ENCODE data around the gene PDE1C. TPM values are rescaled to one million over a fixed set of nuclear protein-coding genes. Genes with fewer than 3 reads are reported as not detected.
"Not testable (repeated sequence)": the region's sequence is repeated elsewhere in the genome, so short reads cannot be mapped to it uniquely, and the experiment has no call there.

The PDE1C gene
- polyA plus RNA-seq, 1 of the 3 experiments (the other 2 are of a cell fraction): 4.6 TPM

GRCh38 chr7:32018845-32019578 lies 51.2 kb downstream of the PDE1C start:
- WGBS (ENCODE audit: low lambda C conversion rate): 13% methylated on average over 2 of the region's 2 CpGs
- Histone ChIP-seq H4K20me1 (ENCODE audit: insufficient read depth) (no peaks in the 10 kb centered on the region), H3K9ac (no peak overlapping the region), H3K4me2 (no peak overlapping the region), H3K27ac (ENCODE audit: low read depth in 2 of 2, low read length in 1 of 2) (no peak overlapping the region), H2AFZ (ENCODE audit: low read depth) (no peak overlapping the region), H3K4me3 (ENCODE audit: low read depth in 2 of 2, low read length in 1 of 2) (no peak overlapping the region), H3K36me3 (replicated peaks in 1 of 2; ENCODE audit: control insufficient read depth in 1 of 2, insufficient read depth in 2 of 2, low read length in 1 of 2) (no peaks in the 10 kb centered on the region), H3K4me1 (ENCODE audit: control insufficient read depth in 1 of 2, insufficient read depth in 2 of 2, low read depth in 1 of 2, low read length in 1 of 2) (no peaks in the 10 kb centered on the region), H3K27me3 (ENCODE audit: insufficient read depth) (no peaks in the 10 kb centered on the region), H3K9me2 (no peaks in the 10 kb centered on the region), H3F3A (replicated peaks; ENCODE audit: insufficient read depth) (no peaks in the 10 kb centered on the region), H3K9me3 (no peaks in the 10 kb centered on the region), H3K79me2 (ENCODE audit: insufficient read depth) (no peaks in the 10 kb centered on the region)
- DNase-seq: no peak
- ChIA-PET CTCF (no interaction called here), POLR2A (no interaction called here)
- TF ChIP-seq RAD21 (IDR thresholded peaks at IDR 0.05; ENCODE audit: low read length) (no peak), IRF3 (IDR thresholded peaks at IDR 0.05; ENCODE audit: low read depth, low read length) (no peak)

- H3K79me2 ChIP-seq (ENCODE audit: insufficient read depth): no peaks in the 10 kb centered on the region
- no peak overlapping the region for H3K9ac ChIP-seq
- DNase-seq: no peak
- POLR2A ChIA-PET: no interaction called here
- H3K9me2 ChIP-seq: no peaks in the 10 kb centered on the region
- CTCF ChIA-PET: interaction anchor here (0.9 kb wide), 1 partner anchor 67 kb away, joined by 4 read pairs; no protein-coding TSS in a partner anchor
- H3K4me1 ChIP-seq (ENCODE audit: control insufficient read depth in 1 of 2, insufficient read depth in 2 of 2, low read depth in 1 of 2, low read length in 1 of 2): no peaks in the 10 kb centered on the region
- TF ChIP-seq GABPA (IDR thresholded peaks at IDR 0.05; ENCODE audit: low read depth): no peak
- no peak for TF ChIP-seq JUND (IDR thresholded peaks at IDR 0.05)
- no peak for TF ChIP-seq FOSL2 (IDR thresholded peaks at IDR 0.05; ENCODE audit: borderline replicate concordance, low read depth)
- no peak for TF ChIP-seq EP300 (IDR thresholded peaks at IDR 0.05; ENCODE audit: borderline replicate concordance in 1 of 2, low read depth in 1 of 2, low read length in 1 of 2)
- TF ChIP-seq NRF1 (IDR thresholded peaks at IDR 0.05; ENCODE audit: low read depth, low read length): no peak
- no peak for TF ChIP-seq RFX5 (IDR thresholded peaks at IDR 0.05; ENCODE audit: low read length)
- no peak for TF ChIP-seq FOXM1 (IDR thresholded peaks at IDR 0.05; ENCODE audit: low read depth)
- no peak for TF ChIP-seq MAX (IDR thresholded peaks at IDR 0.05; ENCODE audit: low read depth)
- TF ChIP-seq TEAD4 (IDR thresholded peaks at IDR 0.05; ENCODE audit: borderline replicate concordance, insufficient read depth): no peak
- no peak for TF ChIP-seq IRF3 (IDR thresholded peaks at IDR 0.05; ENCODE audit: low read depth, low read length)
- no peak for TF ChIP-seq SMC3 (IDR thresholded peaks at IDR 0.05; ENCODE audit: low read depth, low read length)
- TF ChIP-seq SIN3A (IDR thresholded peaks at IDR 0.05; ENCODE audit: borderline replicate concordance, low read depth, low read length): no peak
- TF ChIP-seq TAF1 (IDR thresholded peaks at IDR 0.05; ENCODE audit: borderline replicate concordance, low read depth, low read length): no peak
- TF ChIP-seq RCOR1 (IDR thresholded peaks at IDR 0.05; ENCODE audit: low read length): no peak
- TF ChIP-seq MXI1 (IDR thresholded peaks at IDR 0.05; ENCODE audit: low read depth, low read length): no peak
- TF ChIP-seq USF1 (IDR thresholded peaks at IDR 0.05; ENCODE audit: borderline replicate concordance, low read depth): no peak
- H3K36me3 ChIP-seq (replicated peaks in 1 of 2; ENCODE audit: control insufficient read depth in 1 of 2, insufficient read depth in 2 of 2, low read length in 1 of 2): peaks cover 0 to 5% of the 10 kb centered on the region in 2 experiments
- no peak overlapping the region for H3K27ac ChIP-seq (ENCODE audit: low read depth in 2 of 2, low read length in 1 of 2)
- H2AFZ ChIP-seq (ENCODE audit: low read depth): no peak overlapping the region
- H3K4me3 ChIP-seq (ENCODE audit: low read depth in 2 of 2, low read length in 1 of 2): no peak overlapping the region
- no peaks in the 10 kb centered on the region for H3K9me3 ChIP-seq
- H3F3A ChIP-seq (replicated peaks; ENCODE audit: insufficient read depth): no peaks in the 10 kb centered on the region
- 15% methylated on average over 2 of the region's 2 CpGs for WGBS (ENCODE audit: low lambda C conversion rate)
- H4K20me1 ChIP-seq (ENCODE audit: insufficient read depth): no peaks in the 10 kb centered on the region
- no peak overlapping the region for H3K4me2 ChIP-seq
- no peaks in the 10 kb centered on the region for H3K27me3 ChIP-seq (ENCODE audit: insufficient read depth)
Measured at GRCh38 chr7:32015133-32015532, 55.1 kb downstream of the PDE1C start.

GRCh38 chr7:32013471-32013870 lies 56.7 kb downstream of the PDE1C start:
- H3K9me3 ChIP-seq; H3K4me3 ChIP-seq (ENCODE audit: low read depth in 2 of 2, low read length in 1 of 2); H3K4me2 ChIP-seq; H3K36me3 ChIP-seq (replicated peaks in 1 of 2; ENCODE audit: control insufficient read depth in 1 of 2, insufficient read depth in 2 of 2, low read length in 1 of 2); H3K27me3 ChIP-seq (ENCODE audit: insufficient read depth); H3K9me2 ChIP-seq; H3K9ac ChIP-seq; H3K27ac ChIP-seq (ENCODE audit: low read depth in 2 of 2, low read length in 1 of 2); H3K79me2 ChIP-seq (ENCODE audit: insufficient read depth); H3K4me1 ChIP-seq (ENCODE audit: control insufficient read depth in 1 of 2, insufficient read depth in 2 of 2, low read depth in 1 of 2, low read length in 1 of 2); H3F3A ChIP-seq (replicated peaks; ENCODE audit: insufficient read depth); DNase-seq; POLR2A ChIA-PET; H4K20me1 ChIP-seq (ENCODE audit: insufficient read depth); H2AFZ ChIP-seq (ENCODE audit: low read depth): not testable (repeated sequence)
- CTCF ChIA-PET: interaction anchor here (0.7 to 1.1 kb wide), 2 partner anchors 11 to 64 kb away, joined by 3 read pairs; no protein-coding TSS in a partner anchor
- 10% methylated on average over 2 of the region's 2 CpGs for WGBS (ENCODE audit: low lambda C conversion rate)

Data from SK-N-SH (cell line).